ENCODE results near the gene CDC34. TPM values are rescaled to one million over a fixed set of nuclear protein-coding genes. Genes with fewer than 3 reads are reported as not detected.

CDC34 gene
- total RNA-seq, 1 donor from 2014 or later = 42.5 TPM

- no peak for DNase-seq (ENCODE audit: low spot score)
- Histone ChIP-seq H3K27ac (peak overlapping the region; percentile 36), H3K79me2 (ENCODE audit: low read depth) (peaks cover 61% of the 10 kb centered on the region), H3K4me1 (peaks cover 20% of the 10 kb centered on the region), H3K4me2 (peak overlapping the region; percentile 89), H3K4me3 (peak overlapping the region; percentile 97), H3K36me3 (no peaks in the 10 kb centered on the region), H4K20me1 (ENCODE audit: low read depth) (peaks cover 60% of the 10 kb centered on the region), H3K9me3 (ENCODE audit: low read depth) (no peaks in the 10 kb centered on the region), H3F3A (ENCODE audit: low read depth) (peaks cover 43% of the 10 kb centered on the region), H3K27me3 (peaks cover 8% of the 10 kb centered on the region), H2AFZ (replicated peaks) (no peak overlapping the region), H3K9ac (peak overlapping the region; percentile 89)
- H3K27ac Mint-ChIP-seq = no peak overlapping the region
- H3K9me3 Mint-ChIP-seq = peaks cover 11% of the 10 kb centered on the region
- no peak for TF ChIP-seq CTCF (IDR thresholded peaks at IDR 0.05)
- H3K4me1 Mint-ChIP-seq = peaks cover 36% of the 10 kb centered on the region
- peaks cover 12% of the 10 kb centered on the region for H3K36me3 Mint-ChIP-seq
- peaks cover 13% of the 10 kb centered on the region for H3K27me3 Mint-ChIP-seq (ENCODE audit: insufficient read depth, low read depth)
- H3K4me3 Mint-ChIP-seq = peak overlapping the region; percentile 92
These were observed 41.9 kb downstream of the CDC34 start for GRCh38 chr19:573519-573825.

GRCh38 chr19:574658-575526 lies 43.3 kb downstream of the CDC34 start:
- H3K36me3 Mint-ChIP-seq = peaks cover 7% of the 10 kb centered on the region
- Histone ChIP-seq H3K4me3 (peak overlapping the region; percentile 97), H3K79me2 (ENCODE audit: low read depth) (peaks cover 75% of the 10 kb centered on the region), H3K4me1 (peaks cover 20% of the 10 kb centered on the region), H4K20me1 (ENCODE audit: low read depth) (peaks cover 74% of the 10 kb centered on the region), H3K27me3 (peaks cover 8% of the 10 kb centered on the region), H3F3A (ENCODE audit: low read depth) (peaks cover 38% of the 10 kb centered on the region), H3K4me2 (peak overlapping the region; percentile 89), H3K9me3 (ENCODE audit: low read depth) (no peaks in the 10 kb centered on the region), H3K27ac (peak overlapping the region; percentile 84), H2AFZ (replicated peaks) (no peak overlapping the region), H3K9ac (no peak overlapping the region), H3K36me3 (no peaks in the 10 kb centered on the region)
- DNase-seq (ENCODE audit: low spot score) = peak; percentile 77
- TF ChIP-seq CTCF (IDR thresholded peaks at IDR 0.05) = no peak
- TF ChIP-seq EZH2 (IDR thresholded peaks at IDR 0.05) = no peak
- no peak for TF ChIP-seq EZH2phosphoT487 (IDR thresholded peaks at IDR 0.05)
- peaks cover 32% of the 10 kb centered on the region for H3K4me1 Mint-ChIP-seq
- peaks cover 6% of the 10 kb centered on the region for H3K9me3 Mint-ChIP-seq
- peaks cover 12% of the 10 kb centered on the region for H3K27me3 Mint-ChIP-seq (ENCODE audit: insufficient read depth, low read depth)
- no peak overlapping the region for H3K27ac Mint-ChIP-seq
- H3K4me3 Mint-ChIP-seq = peak overlapping the region; percentile 92

- no peaks in the 10 kb centered on the region for H3K36me3 ChIP-seq
- no peak for DNase-seq (ENCODE audit: low spot score)
- no peak overlapping the region for H3K27ac Mint-ChIP-seq
- peaks cover 6% of the 10 kb centered on the region for H3K36me3 Mint-ChIP-seq
- peaks cover 7% of the 10 kb centered on the region for H3K27me3 ChIP-seq
- peak overlapping the region; percentile 38 for H3K4me3 Mint-ChIP-seq
- H4K20me1 ChIP-seq (ENCODE audit: low read depth) = peaks cover 84% of the 10 kb centered on the region
- peaks cover 31% of the 10 kb centered on the region for H3K4me1 Mint-ChIP-seq
- H3K4me1 ChIP-seq = peaks cover 20% of the 10 kb centered on the region
- H3K9me3 Mint-ChIP-seq = peaks cover 4% of the 10 kb centered on the region
- peak overlapping the region; percentile 89 for H3K4me2 ChIP-seq
- peaks cover 37% of the 10 kb centered on the region for H3F3A ChIP-seq (ENCODE audit: low read depth)
- H3K9ac ChIP-seq = no peak overlapping the region
- no peak overlapping the region for H2AFZ ChIP-seq (replicated peaks)
- TF ChIP-seq CTCF (IDR thresholded peaks at IDR 0.05) (no peak), EZH2 (IDR thresholded peaks at IDR 0.05) (no peak), EZH2phosphoT487 (IDR thresholded peaks at IDR 0.05) (no peak)
- H3K79me2 ChIP-seq (ENCODE audit: low read depth) = peaks cover 83% of the 10 kb centered on the region
- no peak overlapping the region for H3K27ac ChIP-seq
- peak overlapping the region; percentile 97 for H3K4me3 ChIP-seq
- H3K27me3 Mint-ChIP-seq (ENCODE audit: insufficient read depth, low read depth) = peaks cover 11% of the 10 kb centered on the region
- H3K9me3 ChIP-seq (ENCODE audit: low read depth) = no peaks in the 10 kb centered on the region
These were observed 44.3 kb downstream of the CDC34 start for GRCh38 chr19:575527-576506.

Measured in neural progenitor cell (in vitro differentiated cells).